HG03354 (cell line): ENCODE results near the gene BOC.
"Not testable (repeated sequence)": the region's sequence is repeated elsewhere in the genome, so short reads cannot be mapped to it uniquely, and the experiment has no call there.

Source experiments
- ATAC-seq: cut with Tn5 transposase; IDR thresholded peaks from one replicate; pipeline ENCODE4 v1.9.1; 2021; ENCODE audit warnings: mild to moderate bottlenecking; ENCODE audit not compliant: unreplicated experiment, poor library complexity, severe bottlenecking

BOC gene

GRCh38 chr3:113211330-113212149, at the start of gene BOC:
Gene BOC, plus strand, starts transcription at chr3:113211557. Its CDS starts 38,246 bp downstream, at chr3:113249803.
- ATAC-seq: no peak

DNA sequence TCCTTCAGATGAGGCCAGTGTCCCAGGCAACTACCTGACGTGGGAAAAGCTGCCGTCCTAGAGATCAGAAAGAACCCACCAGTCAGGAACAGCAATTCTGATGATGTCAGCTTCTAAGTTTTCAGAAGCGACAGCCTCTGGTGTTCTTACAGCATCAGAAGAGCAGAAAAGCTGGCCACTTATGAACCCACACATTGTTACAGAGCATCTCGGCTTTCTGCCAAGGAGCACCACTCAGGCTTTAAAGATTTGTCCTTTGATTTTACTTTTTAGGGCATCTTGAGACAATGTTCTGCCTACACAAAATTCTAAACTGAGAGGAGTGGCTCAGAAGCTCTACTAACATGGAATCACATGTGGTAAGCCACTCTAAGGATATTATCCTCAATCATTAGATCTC, 49.7 kb upstream of the BOC start:
- no peak for ATAC-seq

- ATAC-seq: no peak
Observed at GRCh38 chr3:113163152-113163551, 48.2 kb upstream of the BOC start.

GRCh38 chr3:113165841-113166240, 45.5 kb upstream of the BOC start:
- ATAC-seq: no peak

- ATAC-seq: no peak
Observed at GRCh38 chr3:113166357-113166718, 45.0 kb upstream of the BOC start.

DNA sequence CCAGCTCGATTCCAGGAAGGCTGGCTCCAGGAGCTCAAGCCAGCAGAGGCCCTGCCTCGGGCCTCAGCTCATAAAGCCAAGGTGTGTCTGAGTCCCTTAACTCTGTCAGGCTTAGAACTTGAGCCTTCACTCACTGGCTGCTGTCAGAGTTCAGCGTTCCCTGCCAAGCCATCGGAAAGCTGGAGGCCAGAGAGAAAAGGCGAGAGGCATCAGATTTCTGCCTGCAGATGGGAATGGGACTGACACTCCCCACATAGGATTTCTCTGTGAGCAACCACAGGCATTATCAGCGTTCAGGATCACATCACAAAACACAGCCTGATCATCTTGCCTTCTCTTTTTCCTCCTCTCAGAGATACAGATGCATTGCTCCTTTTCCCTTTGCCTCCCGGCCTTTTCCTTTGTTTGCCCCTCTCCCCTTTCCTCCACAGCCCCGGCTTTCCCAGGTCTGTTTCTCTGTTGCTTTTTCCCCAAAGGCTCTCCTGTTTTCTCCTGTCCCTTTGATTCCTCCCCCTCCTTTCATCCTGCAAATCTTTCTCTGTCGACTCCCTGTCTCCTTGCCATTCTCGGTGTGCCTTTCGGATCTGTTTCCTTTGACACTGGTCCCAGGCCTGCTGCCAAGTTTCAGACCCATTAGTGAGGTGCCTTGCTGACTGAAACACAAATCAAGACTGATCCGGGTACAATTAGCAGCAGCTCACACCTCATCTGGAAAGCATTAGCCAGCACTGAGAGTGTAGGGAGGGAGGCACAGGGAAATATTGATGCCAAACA, 44.5 kb upstream of the BOC start:
- no peak for ATAC-seq

- no peak for ATAC-seq
Observed at GRCh38 chr3:113167825-113168801, 43.2 kb upstream of the BOC start.

GRCh38 chr3:113169891-113170452, 41.4 kb upstream of the BOC start:
- no peak for ATAC-seq

- ATAC-seq: no peak
Observed at GRCh38 chr3:113170771-113171170, 40.6 kb upstream of the BOC start.

DNA sequence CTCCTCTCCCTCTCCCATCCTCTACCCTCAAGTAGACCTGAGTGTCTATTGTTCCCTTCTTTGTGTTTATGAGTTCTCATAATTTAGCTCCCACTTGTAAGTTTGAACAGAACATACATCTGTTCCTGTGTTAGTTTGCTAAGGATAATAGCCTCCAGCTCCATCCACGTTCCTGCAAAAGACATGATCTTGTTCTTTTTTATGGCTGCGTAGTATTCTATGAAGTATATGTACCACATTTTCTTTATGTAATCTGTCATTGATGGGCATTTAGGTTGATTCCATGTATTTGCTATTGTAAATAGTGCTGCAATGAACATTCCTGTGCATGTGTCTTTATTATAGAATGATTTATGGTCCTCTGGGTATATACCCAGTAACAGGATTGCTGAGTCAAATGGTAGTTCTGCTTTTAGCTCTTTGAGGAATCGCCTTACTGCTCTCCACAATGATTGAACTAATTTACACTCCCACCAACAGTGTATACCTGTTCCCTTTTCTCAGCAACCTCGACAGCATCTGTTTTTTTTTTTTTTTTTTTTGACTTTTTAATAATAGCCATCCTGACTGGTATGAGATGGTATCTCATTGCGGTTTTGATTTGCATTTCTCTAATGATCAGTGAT, 39.6 kb upstream of the BOC start:
- ATAC-seq: not testable (repeated sequence)

DNA sequence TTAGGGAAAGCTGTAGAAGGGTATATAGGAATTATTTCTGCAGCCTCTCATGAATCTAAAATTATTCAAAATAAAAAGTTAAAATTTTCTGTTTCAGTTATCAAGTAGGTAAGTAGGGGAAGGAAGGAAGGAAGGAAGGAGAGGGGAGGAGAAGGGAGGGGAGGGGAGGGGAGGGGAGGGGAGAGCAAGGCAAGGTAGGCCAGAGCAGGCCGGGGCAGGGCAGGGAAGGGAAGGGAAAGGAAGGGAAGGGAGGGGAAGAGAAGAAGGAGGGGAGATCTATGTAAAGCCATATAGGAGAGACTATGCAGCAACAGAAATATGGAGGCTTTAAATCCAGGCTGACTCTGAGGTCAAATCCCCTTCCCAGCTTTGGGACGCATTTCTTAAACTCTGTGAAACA, 38.3 kb upstream of the BOC start:
- ATAC-seq: no peak

GRCh38 chr3:113174304-113174703, 37.1 kb upstream of the BOC start:
- ATAC-seq: no peak

GRCh38 chr3:113174801-113175485, 36.4 kb upstream of the BOC start:
- ATAC-seq: no peak

DNA sequence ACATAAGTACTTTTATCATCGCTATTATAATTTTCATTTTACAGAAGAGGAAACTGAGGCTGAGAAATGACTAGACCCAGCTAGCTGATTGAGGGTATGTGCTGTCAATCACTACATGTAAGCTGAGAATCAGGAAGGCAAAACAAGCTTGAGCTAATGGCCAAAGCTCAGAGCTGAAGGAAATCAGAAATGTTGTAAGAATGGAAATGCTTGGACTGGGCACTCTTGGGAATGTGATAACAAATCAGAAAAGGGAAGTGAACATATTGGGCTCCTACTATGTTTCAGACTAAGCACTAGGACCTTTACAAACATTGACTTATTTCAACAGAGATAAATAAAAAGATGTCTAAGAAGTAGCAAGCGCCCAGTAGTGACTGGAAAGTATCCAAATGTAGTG, 33.8 kb upstream of the BOC start:
- no peak for ATAC-seq

GRCh38 chr3:113179235-113179824, 32.0 kb upstream of the BOC start:
- no peak for ATAC-seq

DNA sequence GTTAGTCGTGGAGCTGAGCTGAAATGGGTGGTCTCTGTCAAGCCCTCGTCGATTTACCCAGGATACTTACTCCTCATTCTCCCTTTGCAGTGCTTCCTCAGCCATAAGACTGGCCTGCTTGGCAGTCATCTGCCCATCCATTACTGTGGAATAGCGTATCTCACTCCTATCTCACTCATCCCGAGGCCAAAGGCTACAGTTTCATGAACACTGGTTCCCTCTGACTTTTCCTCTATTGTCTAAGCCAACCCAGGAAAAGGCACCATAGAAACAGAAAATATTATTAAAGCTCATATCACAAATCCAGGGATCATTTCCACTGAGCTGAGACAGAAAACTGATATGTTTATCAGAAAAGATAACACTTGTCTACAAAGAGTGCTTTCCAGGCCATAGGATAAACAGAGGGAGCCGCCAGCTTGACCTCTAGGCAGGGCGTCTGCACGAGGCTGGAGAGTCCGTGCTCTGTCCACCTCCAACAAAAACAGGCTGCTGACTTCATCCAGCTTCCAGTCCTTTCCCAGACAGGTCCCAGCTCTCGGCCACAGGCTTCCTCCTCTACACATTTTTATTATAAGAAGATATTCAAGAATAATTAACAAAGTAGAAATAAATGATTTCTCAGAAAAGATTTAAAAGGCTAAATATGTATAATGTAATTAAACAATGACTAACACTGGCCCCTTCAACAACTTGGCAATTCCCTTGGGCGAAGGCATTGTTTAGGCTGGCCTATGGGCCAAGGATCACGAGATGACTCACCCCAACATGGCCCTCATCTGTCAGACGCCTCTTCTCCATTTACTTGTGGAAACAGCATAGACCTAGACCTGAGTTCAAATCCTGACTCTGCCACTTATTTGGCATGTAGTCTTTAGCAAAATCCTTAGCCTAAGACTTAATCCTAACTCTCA, 27.4 kb upstream of the BOC start:
- ATAC-seq: no peak

GRCh38 chr3:113185194-113185835, 26.0 kb upstream of the BOC start:
- ATAC-seq: no peak
